Tibial nerve (tissue), 4 donors: ENCODE measurements around the gene ADGRL3.

Experiments used
- CTCF ChIP-seq, 5 experiments: fragments of 200-600 bp in 3 of 5; fragments of 450-650 bp in 2 of 5; sonication (generic) in 3 of 5; IDR thresholded peaks; one replicate each; pipeline ENCODE4 v1.5.1; 2016 to 2019; ENCODE audit warnings: antibody characterized with exemption in 5 of 5, mild to moderate bottlenecking in 3 of 5, moderate library complexity in 2 of 5
- EP300 ChIP-seq, 2 donors: sonication (generic); formaldehyde crosslinking; IDR thresholded peaks; one replicate each; pipeline ENCODE4 v1.6.1; 2017; ENCODE audit warnings: antibody characterized with exemption in 2 of 2, mild to moderate bottlenecking in 1 of 2

- TF ChIP-seq EP300 (IDR thresholded peaks at IDR 0.05) (no peak), CTCF (IDR thresholded peaks at IDR 0.05) (no peak)
Observed at GRCh38 chr4:61953386-61953785, 753.3 kb downstream of the ADGRL3 start.
